ENCODE data around the gene MAN1A1. TPM values are rescaled to one million over a fixed set of nuclear protein-coding genes. Genes with fewer than 3 reads are reported as not detected.

Gene MAN1A1
- total RNA-seq, 1 donor from 2014 or later = 52.2 TPM

DNA sequence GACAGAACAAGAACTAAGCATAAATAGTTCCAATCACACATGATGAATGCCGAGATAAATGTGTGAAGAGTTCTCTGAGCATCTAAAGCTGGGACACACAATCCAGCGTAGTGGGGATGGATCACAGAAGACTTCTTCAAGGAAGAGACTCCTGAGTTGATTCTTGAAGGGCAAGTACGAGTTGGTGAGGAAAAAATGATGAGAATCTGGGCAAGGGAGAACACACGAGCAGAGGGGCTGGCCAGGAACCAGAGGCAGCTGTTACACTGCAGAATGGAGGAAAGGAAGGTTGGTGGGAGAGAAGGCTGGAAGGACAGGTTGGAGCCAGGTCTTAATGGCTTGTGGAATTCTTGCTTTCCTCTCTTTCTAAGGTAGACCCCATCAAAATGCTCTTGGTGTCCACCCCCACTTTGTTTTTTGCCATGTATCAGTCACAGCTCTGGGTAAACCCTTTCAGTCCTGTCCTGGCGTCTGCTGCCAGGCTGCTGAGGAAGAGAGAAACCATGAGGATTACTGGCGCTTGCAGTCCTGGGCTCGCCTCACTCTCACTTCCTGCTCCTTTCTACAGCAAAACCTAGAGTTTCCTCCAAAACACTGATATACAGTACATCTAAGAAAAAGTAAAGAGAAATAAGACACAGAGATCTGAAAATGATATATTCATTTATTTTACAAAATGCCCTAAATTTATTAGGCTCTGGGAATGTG is 143.5 kb downstream of the MAN1A1 start:
- H3K4me3 Mint-ChIP-seq = no peak overlapping the region
- H3K27me3 Mint-ChIP-seq = no peaks in the 10 kb centered on the region
- TF ChIP-seq, protein P1, sequence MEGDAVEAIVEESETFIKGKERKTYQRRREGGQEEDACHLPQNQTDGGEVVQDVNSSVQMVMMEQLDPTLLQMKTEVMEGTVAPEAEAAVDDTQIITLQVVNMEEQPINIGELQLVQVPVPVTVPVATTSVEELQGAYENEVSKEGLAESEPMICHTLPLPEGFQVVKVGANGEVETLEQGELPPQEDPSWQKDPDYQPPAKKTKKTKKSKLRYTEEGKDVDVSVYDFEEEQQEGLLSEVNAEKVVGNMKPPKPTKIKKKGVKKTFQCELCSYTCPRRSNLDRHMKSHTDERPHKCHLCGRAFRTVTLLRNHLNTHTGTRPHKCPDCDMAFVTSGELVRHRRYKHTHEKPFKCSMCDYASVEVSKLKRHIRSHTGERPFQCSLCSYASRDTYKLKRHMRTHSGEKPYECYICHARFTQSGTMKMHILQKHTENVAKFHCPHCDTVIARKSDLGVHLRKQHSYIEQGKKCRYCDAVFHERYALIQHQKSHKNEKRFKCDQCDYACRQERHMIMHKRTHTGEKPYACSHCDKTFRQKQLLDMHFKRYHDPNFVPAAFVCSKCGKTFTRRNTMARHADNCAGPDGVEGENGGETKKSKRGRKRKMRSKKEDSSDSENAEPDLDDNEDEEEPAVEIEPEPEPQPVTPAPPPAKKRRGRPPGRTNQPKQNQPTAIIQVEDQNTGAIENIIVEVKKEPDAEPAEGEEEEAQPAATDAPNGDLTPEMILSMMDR (conservative IDR thresholded peaks at IDR 0.05) = no peak
- no peaks in the 10 kb centered on the region for H3K9me3 Mint-ChIP-seq
- H3K4me1 Mint-ChIP-seq (ENCODE audit: unreplicated experiment) = peaks cover 9% of the 10 kb centered on the region
- no peak for DNase-seq (ENCODE audit: extremely low spot score, unreplicated experiment)
- H3K27ac Mint-ChIP-seq = no peak overlapping the region
- peaks cover 14% of the 10 kb centered on the region for H3K36me3 Mint-ChIP-seq

DNA sequence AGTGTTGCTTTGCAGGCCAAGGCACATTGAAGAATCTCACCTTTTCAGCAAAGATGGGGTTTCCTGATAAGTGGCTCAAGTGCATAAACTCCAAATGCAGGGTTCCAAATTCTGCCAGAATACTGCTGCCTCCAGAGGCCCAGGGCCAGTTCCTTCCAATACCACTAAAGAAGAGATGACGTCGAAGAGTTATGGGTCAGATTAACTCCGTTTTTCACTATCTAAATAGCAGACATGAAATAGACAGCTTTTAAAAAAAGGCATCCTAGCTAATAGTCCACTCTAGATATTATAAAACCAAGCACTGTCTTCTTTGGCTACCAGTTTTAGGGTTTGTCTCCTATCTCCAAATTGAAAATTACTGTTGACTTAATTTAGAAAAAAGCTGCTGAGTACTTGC is 144.8 kb downstream of the MAN1A1 start:
- Mint-ChIP-seq H3K9me3 (no peaks in the 10 kb centered on the region), H3K4me1 (ENCODE audit: unreplicated experiment) (peaks cover 9% of the 10 kb centered on the region), H3K4me3 (no peak overlapping the region), H3K27me3 (no peaks in the 10 kb centered on the region), H3K36me3 (peaks cover 14% of the 10 kb centered on the region), H3K27ac (no peak overlapping the region)
- TF ChIP-seq, protein P1 (conservative IDR thresholded peaks at IDR 0.05) = no peak
- no peak for DNase-seq (ENCODE audit: extremely low spot score, unreplicated experiment)

DNA sequence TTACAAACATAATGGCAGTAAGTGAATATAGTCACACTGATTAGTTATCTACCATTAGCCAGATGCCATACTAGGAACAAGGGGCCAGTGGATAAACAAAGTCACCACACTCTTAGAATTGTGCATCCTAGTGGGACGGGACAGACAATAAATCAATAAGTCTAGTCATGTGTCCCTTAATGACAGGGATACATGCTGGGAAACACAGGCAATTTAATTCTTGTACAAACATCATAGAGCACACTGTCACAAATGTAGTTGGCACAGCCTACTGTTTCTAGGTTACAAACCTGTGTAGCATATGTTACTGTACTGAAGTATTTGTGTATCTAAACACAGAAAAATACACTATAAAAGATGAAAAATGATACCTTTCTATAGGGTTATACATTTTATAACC is 148.1 kb downstream of the MAN1A1 start:
- Mint-ChIP-seq H3K27ac (no peak overlapping the region), H3K9me3 (no peaks in the 10 kb centered on the region), H3K4me3 (no peak overlapping the region), H3K4me1 (ENCODE audit: unreplicated experiment) (peaks cover 14% of the 10 kb centered on the region), H3K36me3 (peaks cover 25% of the 10 kb centered on the region), H3K27me3 (no peaks in the 10 kb centered on the region)
- no peak for DNase-seq (ENCODE audit: extremely low spot score, unreplicated experiment)
- TF ChIP-seq, protein P1 (conservative IDR thresholded peaks at IDR 0.05) = no peak

DNA sequence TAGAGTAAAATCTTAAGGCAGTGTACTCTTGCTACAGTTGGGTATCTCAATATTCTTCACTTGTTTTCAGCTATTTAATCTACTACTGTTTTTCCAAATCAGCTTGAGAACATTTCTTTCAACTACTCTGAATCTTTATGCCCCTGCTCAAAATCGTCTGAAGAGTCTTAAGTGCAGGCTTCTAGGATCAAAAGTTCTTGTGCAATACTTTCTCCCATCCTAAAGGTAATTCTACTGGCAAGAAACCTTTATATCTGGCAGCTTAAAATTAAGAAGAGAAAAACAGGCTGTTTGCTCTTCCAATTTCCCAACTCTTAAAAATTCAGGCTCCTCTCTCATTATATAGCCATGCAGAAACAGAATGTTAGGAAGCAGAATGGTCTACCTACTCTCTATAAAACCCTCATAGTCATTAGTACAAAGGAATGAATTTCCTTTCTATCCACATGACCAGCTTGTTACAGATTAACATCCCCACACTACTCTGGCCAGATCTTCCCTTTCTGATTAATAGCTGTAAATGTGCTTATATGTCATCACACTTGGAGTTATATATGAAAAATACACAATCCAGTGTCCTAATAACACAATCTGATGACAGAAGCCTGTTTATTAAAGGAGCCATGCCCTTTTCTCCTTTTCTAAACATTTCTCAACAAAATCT is 148.9 kb downstream of the MAN1A1 start:
- H3K36me3 Mint-ChIP-seq = peaks cover 26% of the 10 kb centered on the region
- no peak overlapping the region for H3K4me3 Mint-ChIP-seq
- DNase-seq (ENCODE audit: extremely low spot score, unreplicated experiment) = no peak
- no peak overlapping the region for H3K27ac Mint-ChIP-seq
- H3K4me1 Mint-ChIP-seq (ENCODE audit: unreplicated experiment) = peaks cover 14% of the 10 kb centered on the region
- H3K9me3 Mint-ChIP-seq = no peaks in the 10 kb centered on the region
- TF ChIP-seq, protein P1 (conservative IDR thresholded peaks at IDR 0.05) = no peak
- H3K27me3 Mint-ChIP-seq = no peaks in the 10 kb centered on the region

DNA sequence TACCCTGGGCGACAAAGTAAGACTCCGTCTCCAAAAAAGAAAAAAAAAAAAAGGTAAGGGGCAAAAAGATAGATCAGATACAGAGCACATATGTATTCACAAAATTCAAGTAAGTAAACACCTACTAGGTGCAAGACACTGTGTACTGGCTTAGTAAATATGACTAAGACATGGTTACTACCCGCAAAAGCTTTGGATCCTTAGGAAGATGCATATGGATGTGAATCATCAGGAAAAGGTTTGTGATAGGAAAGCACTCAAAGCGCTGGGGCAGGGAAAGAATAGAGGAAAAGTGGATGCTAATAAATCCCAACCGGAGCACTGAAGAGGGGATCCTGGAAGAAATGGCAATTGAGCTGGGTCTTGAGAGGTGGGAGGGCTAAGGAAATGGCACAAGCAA is 152.3 kb downstream of the MAN1A1 start:
- no peaks in the 10 kb centered on the region for H3K9me3 Mint-ChIP-seq
- TF ChIP-seq, protein P1 (conservative IDR thresholded peaks at IDR 0.05) = no peak
- no peak overlapping the region for H3K4me3 Mint-ChIP-seq
- H3K4me1 Mint-ChIP-seq (ENCODE audit: unreplicated experiment) = peaks cover 14% of the 10 kb centered on the region
- peaks cover 17% of the 10 kb centered on the region for H3K36me3 Mint-ChIP-seq
- no peak for DNase-seq (ENCODE audit: extremely low spot score, unreplicated experiment)
- no peak overlapping the region for H3K27ac Mint-ChIP-seq
- no peaks in the 10 kb centered on the region for H3K27me3 Mint-ChIP-seq

Measured in type B pancreatic cell (in vitro differentiated cells).